ENCODE measurements around the gene ITCH.
"Not testable (repeated sequence)": the region's sequence is repeated elsewhere in the genome, so short reads cannot be mapped to it uniquely, and the experiment has no call there.

- not testable (repeated sequence) for TF ChIP-seq CTCF (IDR thresholded peaks at IDR 0.05; ENCODE audit: insufficient read depth, low read length, poor library complexity, severe bottlenecking); EZH2phosphoT487 (conservative IDR thresholded peaks at IDR 0.05; ENCODE audit: low read length)
These were observed 155.8 kb downstream of the ITCH start for GRCh38 chr20:34518863-34519262.
